A673 (cell line): ENCODE data around the gene B9D1. TPM values are rescaled to one million over a fixed set of nuclear protein-coding genes. Genes with fewer than 3 reads are reported as not detected.

Experiments used
- BruUV-seq: library from RNA; stranded (reverse); fragments of 400-500 nt; replicated peaks from 2 replicates; lab custom pipeline; 2021; lab: Mats Ljungman, UMichigan
- CTCF ChIA-PET: fragments of 300-600 bp; sonication (Branson Sonifier 250); formaldehyde crosslinking; loops from one replicate; lab custom pipeline; 2022; ENCODE audit warnings: antibody characterized with exemption; lab: Charles Lee
- POLR2A ChIA-PET: fragments of 300-600 bp; sonication (Branson Sonifier 250); formaldehyde crosslinking; loops from one replicate; lab custom pipeline; 2022; ENCODE audit warnings: antibody characterized with exemption; ENCODE audit not compliant: low non-redundant PET; lab: Charles Lee
- DNase-seq: peaks from one replicate; pipeline ENCODE4 v3.0.0-alpha.2; 2015; ENCODE audit warnings: low spot score
- H3K27ac ChIP-seq: fragments of 200-600 bp; sonication (generic); 2 replicates; pipeline ENCODE4 v1.5.1; 2016; ENCODE audit warnings: mixed run types, low read depth, mild to moderate bottlenecking, mixed read lengths, antibody characterized with exemption, low read length; ENCODE audit not compliant: poor library complexity, severe bottlenecking
- H3K27me3 ChIP-seq: fragments of 200-600 bp; sonication (generic); replicated peaks from 2 replicates; pipeline ENCODE4 v1.6.1; 2017; ENCODE audit warnings: mixed run types, low read depth, mild to moderate bottlenecking, mixed read lengths, antibody characterized with exemption, low read length; ENCODE audit not compliant: insufficient read depth, poor library complexity
- H3K36me3 ChIP-seq: fragments of 200-600 bp; sonication (generic); 2 replicates; pipeline ENCODE4 v1.6.1; 2016; ENCODE audit warnings: mixed run types, mild to moderate bottlenecking, mixed read lengths, antibody characterized with exemption, low read length; ENCODE audit not compliant: insufficient read depth, poor library complexity, severe bottlenecking
- H3K4me1 ChIP-seq: fragments of 200-600 bp; sonication (generic); 2 replicates; pipeline ENCODE4 v1.6.1; 2017; ENCODE audit warnings: mixed run types, mild to moderate bottlenecking, mixed read lengths, antibody characterized with exemption, low read length; ENCODE audit not compliant: insufficient read depth, poor library complexity, severe bottlenecking
- H3K4me3 ChIP-seq: fragments of 200-600 bp; sonication (generic); 2 replicates; pipeline ENCODE4 v1.5.1; 2016; ENCODE audit warnings: low read depth, mixed run types, mild to moderate bottlenecking, mixed read lengths, low read length; ENCODE audit not compliant: poor library complexity, severe bottlenecking
- H3K9me3 ChIP-seq: fragments of 200-600 bp; sonication (generic); 2 replicates; pipeline ENCODE4 v1.6.1; 2016; ENCODE audit warnings: mixed run types, low read depth, mild to moderate bottlenecking, mixed read lengths, antibody characterized with exemption, low read length; ENCODE audit not compliant: poor library complexity, severe bottlenecking
- CTCF ChIP-seq: fragments of 300-800, 200-600 bp; sonication (generic); conservative IDR thresholded peaks from 2 replicates; pipeline ENCODE4 v1.5.1; 2017; ENCODE audit warnings: low read depth, mild to moderate bottlenecking, antibody characterized with exemption, low read length, moderate library complexity, mixed read lengths
- EZH2 ChIP-seq: fragments of 200-600 bp; sonication (generic); IDR thresholded peaks from 2 replicates; pipeline ENCODE4 v1.6.1; 2017; ENCODE audit warnings: borderline replicate concordance, low read depth, mild to moderate bottlenecking, mixed read lengths, antibody characterized with exemption, low read length; ENCODE audit not compliant: poor library complexity, severe bottlenecking
- intact Hi-C: fragments of 100-400 bp; cut with micrococcal nuclease; formaldehyde crosslinking; loops from one replicate; pipeline ENCODE4 v1.10.0; 2022; ENCODE audit not compliant: unreplicated experiment
- total RNA-seq: library from RNA; stranded (reverse); gene quantifications from 2 replicates; pipeline ENCODE4 v1.2.3, GENCODE V29; 2021

The B9D1 gene
- total RNA-seq, 1 experiment from 2014 or later, result 37.0 TPM

GRCh38 chr17:19377602-19378415 lies 15.3 kb upstream of the B9D1 start:
- CTCF ChIA-PET, result interaction anchor here (1.1 to 1.7 kb wide), 2 partner anchors 15 to 69 kb away, joined by 7 to 18 read pairs; partner anchors contain the start of gene B9D1
- POLR2A ChIA-PET, result interaction anchor here (0.6 to 1.7 kb wide), 2 partner anchors 9 to 69 kb away, joined by 4 to 8 read pairs; partner anchors contain the start of gene MFAP4
- H3K4me1 ChIP-seq, result peaks cover 4% of the 10 kb centered on the region
- intact Hi-C loops, result loop anchor here (5.0 kb wide), 1 partner anchor 69 kb away; no protein-coding TSS in a partner anchor
- H3K9me3 ChIP-seq, result no peaks in the 10 kb centered on the region
- no peak for TF ChIP-seq CTCF
- TF ChIP-seq EZH2, result no peak
- peak overlapping the region; percentile 68 for H3K4me3 ChIP-seq
- BruUV-seq, result no TSS peak
- no peaks in the 10 kb centered on the region for H3K27me3 ChIP-seq
- H3K27ac ChIP-seq, result peak overlapping the region; percentile 94
- DNase-seq, result peak; percentile 99
- H3K36me3 ChIP-seq, result peaks cover 31% of the 10 kb centered on the region

GRCh38 chr17:19376811-19377210 lies 14.3 kb upstream of the B9D1 start:
- BruUV-seq, result no TSS peak
- no peak for TF ChIP-seq EZH2
- TF ChIP-seq CTCF, result no peak
- ChIA-PET CTCF (no interaction called here), POLR2A (interaction anchor here (1.7 kb wide), 1 partner anchor 10 kb away, joined by 8 read pairs; the partner anchor contains the start of gene MFAP4)
- Histone ChIP-seq H3K9me3 (no peaks in the 10 kb centered on the region), H3K36me3 (peaks cover 21% of the 10 kb centered on the region), H3K27me3 (no peaks in the 10 kb centered on the region), H3K4me3 (peak overlapping the region; percentile 68), H3K4me1 (peaks cover 4% of the 10 kb centered on the region), H3K27ac (peak overlapping the region; percentile 94)
- intact Hi-C loops, result loop anchor here (5.0 kb wide), 1 partner anchor 70 kb away; no protein-coding TSS in a partner anchor
- no peak for DNase-seq

DNA sequence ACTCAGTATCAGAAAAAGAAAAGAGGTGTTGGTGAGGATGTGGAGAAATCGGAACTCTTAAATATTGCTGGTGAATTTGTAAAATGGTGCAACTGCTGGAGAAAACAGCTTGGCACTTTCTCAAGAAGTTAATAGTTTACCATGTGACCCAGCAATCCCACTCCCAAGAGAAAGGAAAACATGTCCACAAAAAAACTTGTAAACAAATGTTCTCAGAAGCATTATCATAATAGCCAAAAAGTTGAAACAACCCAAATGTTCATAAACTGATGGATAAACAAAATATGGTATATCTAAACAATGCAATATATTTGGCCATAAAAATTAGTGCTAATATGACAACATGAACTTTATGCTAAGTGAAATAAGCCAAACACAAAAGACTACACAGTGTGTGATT lies 13.2 kb upstream of the B9D1 start:
- DNase-seq, result no peak
- Histone ChIP-seq H3K9me3 (no peaks in the 10 kb centered on the region), H3K27me3 (no peaks in the 10 kb centered on the region), H3K27ac (no peak overlapping the region), H3K36me3 (peaks cover 10% of the 10 kb centered on the region), H3K4me1 (peaks cover 4% of the 10 kb centered on the region), H3K4me3 (no peak overlapping the region)
- ChIA-PET CTCF (no interaction called here), POLR2A (no interaction called here)
- BruUV-seq, result no TSS peak
- intact Hi-C loops, result loop anchor here (5.0 kb wide), 1 partner anchor 72 kb away; no protein-coding TSS in a partner anchor
- no peak for TF ChIP-seq EZH2
- TF ChIP-seq CTCF, result no peak
